ENCODE measurements around the gene PIK3C2B.

PIK3C2B gene

GRCh38 chr1:204446413-204447111, 48.0 kb downstream of the PIK3C2B start:
- no peak overlapping the region for H3K27ac ChIP-seq (ENCODE audit: low read length, poor library complexity, severe bottlenecking)
- H4K91ac ChIP-seq (ENCODE audit: low read length): no peak overlapping the region
- no peak overlapping the region for H3K14ac ChIP-seq (ENCODE audit: low read length in 2 of 2)
- no peaks in the 10 kb centered on the region for H3K79me1 ChIP-seq (replicated peaks; ENCODE audit: low read length, poor library complexity, severe bottlenecking)
- H3K4me2 ChIP-seq (ENCODE audit: low read length, poor library complexity, severe bottlenecking): no peak overlapping the region
- H2AK5ac ChIP-seq (ENCODE audit: low read length, severe bottlenecking): no peak overlapping the region
- no peak overlapping the region for H3K23ac ChIP-seq (ENCODE audit: low read length in 2 of 2)
- no peak overlapping the region for H2AFZ ChIP-seq (ENCODE audit: low read depth, low read length)
- H2BK15ac ChIP-seq (ENCODE audit: low read depth, poor library complexity, severe bottlenecking): no peak overlapping the region
- H4K8ac ChIP-seq (ENCODE audit: low read length): no peak overlapping the region
- H3K9me3 ChIP-seq (ENCODE audit: control insufficient read depth, low read length): no peaks in the 10 kb centered on the region
- no peak overlapping the region for H2BK5ac ChIP-seq (ENCODE audit: low read depth, low read length, poor library complexity, severe bottlenecking)
- no peak overlapping the region for H3K9ac ChIP-seq (ENCODE audit: low read length)
- H3K27me3 ChIP-seq (ENCODE audit: control insufficient read depth in 1 of 2, insufficient read depth in 1 of 2, low read length in 2 of 2): peaks cover 0 to 23% of the 10 kb centered on the region in 2 experiments
- peaks cover 0 to 29% of the 10 kb centered on the region in 2 experiments for H3K36me3 ChIP-seq (ENCODE audit: control insufficient read depth in 1 of 2, insufficient read depth in 2 of 2, low read depth in 1 of 2, low read length in 2 of 2)
- no peak overlapping the region for H2BK120ac ChIP-seq (ENCODE audit: low read depth, low read length)
- 50% methylated on average over 8 of the region's 11 CpGs for WGBS
- peaks cover 3% of the 10 kb centered on the region for H3K4me1 ChIP-seq (ENCODE audit: control insufficient read depth, insufficient read depth, low read depth, low read length)
- no peak overlapping the region for H3K4me3 ChIP-seq (ENCODE audit: insufficient read depth in 1 of 2, low read depth in 1 of 2, low read length in 2 of 2)
- H2BK12ac ChIP-seq (ENCODE audit: low read length in 2 of 2): no peak overlapping the region
- H3K18ac ChIP-seq (ENCODE audit: low read depth in 1 of 2, low read length in 2 of 2): no peak overlapping the region
- H3K4ac ChIP-seq (ENCODE audit: low read depth in 1 of 2, low read length in 2 of 2): no peak overlapping the region
- DNase-seq: peak; percentile 74

DNA sequence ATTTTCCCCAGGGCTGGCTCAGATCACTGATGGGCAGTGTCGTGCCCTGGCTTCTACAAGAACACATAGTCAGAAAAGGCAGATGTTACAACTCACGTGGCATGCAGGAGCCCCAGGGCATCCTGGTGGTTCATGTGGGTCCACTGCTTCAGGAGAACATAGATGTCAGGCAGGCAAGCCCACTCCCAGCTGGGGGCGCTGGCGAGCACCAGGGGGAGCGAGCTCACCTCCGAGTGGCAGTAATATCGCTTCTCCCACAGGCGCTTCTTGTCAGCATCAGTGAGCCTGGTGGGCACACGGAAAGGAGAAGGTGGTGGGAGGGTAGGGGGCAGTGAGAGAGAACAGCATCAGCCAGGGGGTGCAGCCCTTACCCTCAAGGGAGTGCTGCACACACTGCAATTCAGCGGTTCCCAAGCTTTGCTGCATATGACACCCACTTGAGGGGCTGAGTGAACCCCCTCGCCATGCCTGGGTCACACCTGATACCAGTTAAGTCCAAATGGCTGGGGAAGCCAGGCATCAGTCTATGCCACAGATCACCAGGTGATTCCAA, 48.7 kb downstream of the PIK3C2B start:
- no peak overlapping the region for H2AK5ac ChIP-seq (ENCODE audit: low read length, severe bottlenecking)
- H3K4me1 ChIP-seq (ENCODE audit: control insufficient read depth, insufficient read depth, low read depth, low read length): peaks cover 3% of the 10 kb centered on the region
- no peak overlapping the region for H3K23ac ChIP-seq (ENCODE audit: low read length in 2 of 2)
- H4K8ac ChIP-seq (ENCODE audit: low read length): no peak overlapping the region
- H2BK15ac ChIP-seq (ENCODE audit: low read depth, poor library complexity, severe bottlenecking): no peak overlapping the region
- H3K36me3 ChIP-seq (ENCODE audit: control insufficient read depth in 1 of 2, insufficient read depth in 2 of 2, low read depth in 1 of 2, low read length in 2 of 2): peaks cover 0 to 33% of the 10 kb centered on the region in 2 experiments
- H2BK120ac ChIP-seq (ENCODE audit: low read depth, low read length): no peak overlapping the region
- H3K18ac ChIP-seq (ENCODE audit: low read depth in 1 of 2, low read length in 2 of 2): no peak overlapping the region
- no peak overlapping the region for H3K4me2 ChIP-seq (ENCODE audit: low read length, poor library complexity, severe bottlenecking)
- no peak overlapping the region for H4K91ac ChIP-seq (ENCODE audit: low read length)
- H2BK12ac ChIP-seq (ENCODE audit: low read length in 2 of 2): no peak overlapping the region
- peaks cover 0 to 23% of the 10 kb centered on the region in 2 experiments for H3K27me3 ChIP-seq (ENCODE audit: control insufficient read depth in 1 of 2, insufficient read depth in 1 of 2, low read length in 2 of 2)
- no peak overlapping the region for H3K27ac ChIP-seq (ENCODE audit: low read length, poor library complexity, severe bottlenecking)
- no peak overlapping the region for H2BK5ac ChIP-seq (ENCODE audit: low read depth, low read length, poor library complexity, severe bottlenecking)
- peak overlapping the region in 1 of 2 experiments; percentile 2 for H3K4me3 ChIP-seq (ENCODE audit: insufficient read depth in 1 of 2, low read depth in 1 of 2, low read length in 2 of 2)
- no peak overlapping the region for H3K14ac ChIP-seq (ENCODE audit: low read length in 2 of 2)
- WGBS: 51% methylated on average over 11 of the region's 11 CpGs
- H3K4ac ChIP-seq (ENCODE audit: low read depth in 1 of 2, low read length in 2 of 2): no peak overlapping the region
- peak; percentile 36 for DNase-seq
- no peaks in the 10 kb centered on the region for H3K79me1 ChIP-seq (replicated peaks; ENCODE audit: low read length, poor library complexity, severe bottlenecking)
- H3K9me3 ChIP-seq (ENCODE audit: control insufficient read depth, low read length): no peaks in the 10 kb centered on the region
- H2AFZ ChIP-seq (ENCODE audit: low read depth, low read length): no peak overlapping the region
- no peak overlapping the region for H3K9ac ChIP-seq (ENCODE audit: low read length)
